Ishikawa (cell line): Measurements from ENCODE around the gene CCDC137.
A peak's percentile ranks its signal among the peaks of the same experiment; 100 is the strongest.

Experiments used
- CEBPB ChIP-seq: IDR thresholded peaks from 2 replicates; pipeline ENCODE4 v1.6.1; 2012
- CREB1 ChIP-seq: IDR thresholded peaks from 2 replicates; pipeline ENCODE4 v1.6.1; 2012; ENCODE audit warnings: low read depth
- EGR1 ChIP-seq: IDR thresholded peaks from 2 replicates; pipeline ENCODE4 v1.6.1; 2012
- EP300 ChIP-seq: IDR thresholded peaks from 2 replicates; pipeline ENCODE4 v1.6.1; 2012; ENCODE audit warnings: borderline replicate concordance
- FOXM1 ChIP-seq: IDR thresholded peaks from 2 replicates; pipeline ENCODE4 v1.6.1; 2012; ENCODE audit warnings: low read depth, borderline replicate concordance
- NFIC ChIP-seq: IDR thresholded peaks from 2 replicates; pipeline ENCODE4 v1.6.1; 2012
- RAD21 ChIP-seq: IDR thresholded peaks from 2 replicates; pipeline ENCODE4 v1.6.1; 2012; ENCODE audit warnings: low read depth
- REST ChIP-seq: IDR thresholded peaks from 2 replicates; pipeline ENCODE4 v1.6.1; 2012; ENCODE audit warnings: low read depth, mild to moderate bottlenecking
- TAF1 ChIP-seq: IDR thresholded peaks from 2 replicates; pipeline ENCODE4 v1.6.1; 2012; ENCODE audit warnings: low read depth, mild to moderate bottlenecking
- TCF12 ChIP-seq: IDR thresholded peaks from 2 replicates; pipeline ENCODE4 v1.6.1; 2012; ENCODE audit warnings: low read depth
- TEAD4 ChIP-seq: IDR thresholded peaks from 2 replicates; pipeline ENCODE4 v1.6.1; 2012
- USF1 ChIP-seq: IDR thresholded peaks from 2 replicates; pipeline ENCODE4 v1.6.1; 2012
- YY1 ChIP-seq: IDR thresholded peaks from 2 replicates; pipeline ENCODE4 v1.6.1; 2012; ENCODE audit warnings: low read depth
- ZBTB7A ChIP-seq: IDR thresholded peaks from 2 replicates; pipeline ENCODE4 v1.6.1; 2012; ENCODE audit warnings: low read depth
- TF ChIP-seq, protein P1 (sequence below): IDR thresholded peaks from 2 replicates; pipeline ENCODE4 v1.6.1; 2012

Gene CCDC137

DNA sequence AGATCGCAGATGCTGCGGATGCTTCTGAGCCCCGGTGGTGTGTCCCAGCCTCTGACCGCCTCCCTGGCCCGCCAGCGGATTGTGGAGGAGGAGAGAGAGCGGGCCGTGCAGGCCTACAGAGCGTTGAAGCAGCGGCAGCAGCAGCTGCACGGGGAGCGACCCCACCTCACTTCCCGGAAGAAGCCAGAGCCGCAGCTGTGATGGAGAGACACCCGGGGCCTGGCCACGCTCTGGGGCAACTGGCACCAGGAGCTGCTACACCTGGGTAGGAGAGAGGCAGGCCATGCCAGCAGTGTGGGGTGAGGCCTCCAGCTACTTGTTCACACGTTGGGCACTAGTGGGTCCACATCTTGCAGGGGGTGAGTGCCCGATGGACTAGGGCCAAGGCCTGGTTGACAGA lies 6.0 kb downstream of the CCDC137 start:
- TF ChIP-seq TEAD4 (no peak), USF1 (no peak), TCF12 (no peak), NFIC (no peak), REST (no peak), YY1 (no peak), CREB1 (no peak), EP300 (no peak), CEBPB (no peak), RAD21 (no peak), ZBTB7A (no peak), TAF1 (no peak), EGR1 (no peak), FOXM1 (no peak)
- TF ChIP-seq, protein P1, sequence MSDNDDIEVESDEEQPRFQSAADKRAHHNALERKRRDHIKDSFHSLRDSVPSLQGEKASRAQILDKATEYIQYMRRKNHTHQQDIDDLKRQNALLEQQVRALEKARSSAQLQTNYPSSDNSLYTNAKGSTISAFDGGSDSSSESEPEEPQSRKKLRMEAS = no peak

DNA sequence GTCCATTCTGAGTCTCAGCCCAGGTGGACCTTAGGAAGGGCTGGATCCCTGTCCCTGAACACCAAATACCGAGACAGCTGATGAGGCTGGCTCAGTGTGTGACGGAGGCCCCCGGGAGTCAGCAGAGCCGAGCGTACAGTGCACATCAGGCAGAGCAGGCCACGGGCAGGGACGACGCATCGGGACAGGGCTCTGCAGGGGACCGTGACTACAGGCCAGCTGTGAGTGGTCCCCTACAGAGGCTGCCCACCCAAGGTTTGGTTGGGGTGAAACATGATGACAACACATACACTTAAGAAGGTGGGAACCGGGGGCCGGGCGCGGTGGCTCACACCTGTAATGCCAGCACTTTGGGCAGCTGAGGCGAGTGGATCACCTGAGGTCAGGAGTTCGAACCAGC lies 6.4 kb downstream of the CCDC137 start:
- TF ChIP-seq USF1 = no peak
- TF ChIP-seq NFIC = no peak
- no peak for TF ChIP-seq CEBPB
- no peak for TF ChIP-seq CREB1
- no peak for TF ChIP-seq TAF1
- TF ChIP-seq EGR1 = no peak
- TF ChIP-seq TEAD4 = no peak
- no peak for TF ChIP-seq REST

GRCh38 chr17:81673561-81674258 lies 7.2 kb downstream of the CCDC137 start:
- no peak for TF ChIP-seq TCF12
- TF ChIP-seq RAD21 = no peak
- TF ChIP-seq FOXM1 = no peak
- no peak for TF ChIP-seq TAF1
- no peak for TF ChIP-seq CEBPB

- TF ChIP-seq RAD21 = peak; percentile 49
Measured at GRCh38 chr17:81675515-81676221, 9.1 kb downstream of the CCDC137 start.

GRCh38 chr17:81676906-81677305 lies 10.4 kb downstream of the CCDC137 start:
- TF ChIP-seq EP300 (no peak), RAD21 (no peak), TCF12 (no peak), NFIC (no peak), TAF1 (no peak), FOXM1 (no peak), CREB1 (no peak), TEAD4 (no peak), EGR1 (no peak), CEBPB (no peak), USF1 (no peak), REST (no peak)
- TF ChIP-seq, protein P1 = no peak
